H1 (cell line): ENCODE data around the gene SIX4. TPM values are rescaled to one million over a fixed set of nuclear protein-coding genes. Genes with fewer than 3 reads are reported as not detected.
A peak's percentile ranks its signal among the peaks of the same experiment; 100 is the strongest.

Experiments used
- CTCF ChIA-PET: fragments of 300-600 bp; sonication (Branson Sonifier 250); formaldehyde crosslinking; loops from one replicate; lab custom pipeline; 2021; ENCODE audit not compliant: partially characterized antibody; lab: Charles Lee
- POLR2A ChIA-PET: fragments of 300-600 bp; sonication (Branson Sonifier 250); formaldehyde crosslinking; loops from one replicate; lab custom pipeline; 2021; ENCODE audit warnings: inconsistent platforms; ENCODE audit not compliant: partially characterized antibody; lab: Charles Lee
- DNase-seq, 2 experiments: peaks; one replicate each; pipeline versions ENCODE4 v3.0.0 to v3.0.0-alpha.2; 2010 to 2022; ENCODE audit warnings: low spot score in 2 of 2, low read depth in 1 of 2, mixed read lengths in 1 of 2
- FAIRE-seq: peaks from 2 replicates; lab custom pipeline; 2011; peaks lifted over from hg19 to GRCh38; lab: Jason Lieb, UNC
- H2AFZ ChIP-seq: 2 replicates; pipeline ENCODE4 v1.8.1; 2012; ENCODE audit warnings: low read length, inconsistent platforms
- H2AK5ac ChIP-seq: 2 replicates; pipeline ENCODE4 v1.6.1; 2013; ENCODE audit warnings: low read depth, low read length
- H2BK120ac ChIP-seq: replicated peaks from 2 replicates; pipeline ENCODE3; 2013; ENCODE audit warnings: low read depth, low read length, inconsistent platforms
- H2BK12ac ChIP-seq: 2 replicates; pipeline ENCODE4 v1.6.1; 2013; ENCODE audit warnings: low read depth, low read length
- H2BK15ac ChIP-seq: 2 replicates; pipeline ENCODE4 v1.6.1; 2013; ENCODE audit warnings: low read length
- H2BK20ac ChIP-seq: 2 replicates; pipeline ENCODE4 v1.6.1; 2013; ENCODE audit warnings: low read length
- H2BK5ac ChIP-seq: 2 replicates; pipeline ENCODE4 v1.6.1; 2013; ENCODE audit warnings: low read depth, low read length
- H3K14ac ChIP-seq: 2 replicates; pipeline ENCODE4 v1.6.1; 2013; ENCODE audit warnings: inconsistent platforms; ENCODE audit not compliant: insufficient read length
- H3K18ac ChIP-seq: 2 replicates; pipeline ENCODE4 v1.6.1; 2013; ENCODE audit warnings: low read length; ENCODE audit errors: extremely low read depth
- H3K23ac ChIP-seq: 2 replicates; pipeline ENCODE4 v1.6.1; 2013; ENCODE audit warnings: inconsistent platforms; ENCODE audit not compliant: insufficient read length
- H3K23me2 ChIP-seq: 2 replicates; pipeline ENCODE4 v1.6.1; 2013; ENCODE audit warnings: low read depth, low read length
- H3K27ac ChIP-seq: 2 replicates; pipeline ENCODE4 v1.6.1; 2011; ENCODE audit warnings: low read depth, low read length, inconsistent platforms
- H3K27me3 ChIP-seq, 4 experiments: replicated peaks in 1 of 4; 1 replicate in 1 of 4; 2 replicates in 3 of 4; pipeline versions ENCODE4 v1.6.1 to v1.8.1; 2011 to 2013; ENCODE audit warnings: low read length in 3 of 4, mild to moderate bottlenecking in 3 of 4, inconsistent platforms in 2 of 4, mixed read lengths in 2 of 4, moderate library complexity in 1 of 4; ENCODE audit not compliant: control insufficient read depth in 3 of 4, insufficient read depth in 3 of 4; ENCODE audit errors: extremely low read depth in 1 of 4
- H3K36me3 ChIP-seq, 4 experiments: 2 replicates each; pipeline versions ENCODE4 v1.6.1 to v1.8.1; 2011 to 2013; ENCODE audit warnings: mild to moderate bottlenecking in 4 of 4, low read length in 3 of 4, moderate library complexity in 2 of 4, control low read depth in 1 of 4, inconsistent platforms in 1 of 4; ENCODE audit not compliant: insufficient read depth in 4 of 4, control insufficient read depth in 2 of 4
- H3K4ac ChIP-seq: replicated peaks from 2 replicates; pipeline ENCODE3; 2013; ENCODE audit warnings: low read length, low read depth, mixed read lengths, inconsistent platforms; ENCODE audit not compliant: insufficient read length
- H3K4me1 ChIP-seq, 4 experiments: replicated peaks in 1 of 4; 1 replicate in 1 of 4; 2 replicates in 3 of 4; pipeline versions ENCODE4 v1.6.1 to v1.8.1; 2011 to 2013; ENCODE audit warnings: low read length in 3 of 4, inconsistent platforms in 2 of 4, mixed read lengths in 1 of 4; ENCODE audit not compliant: insufficient read depth in 4 of 4, control insufficient read depth in 3 of 4
- H3K4me2 ChIP-seq, 2 experiments: 2 replicates each; pipeline versions ENCODE4 v1.6.1 to v1.8.1; 2011 to 2013; ENCODE audit warnings: low read depth in 2 of 2, low read length in 2 of 2, control low read depth in 1 of 2, inconsistent platforms in 1 of 2, mild to moderate bottlenecking in 1 of 2; ENCODE audit not compliant: insufficient read depth in 1 of 2
- H3K4me3 ChIP-seq, 4 experiments: fragments of 200-600, 300-600 bp in 1 of 4; sonication (generic), shearing (Covaris generic), sonication (Bioruptor Twin) in 1 of 4; 2 replicates each; pipeline versions ENCODE4 v1.5.1 to v1.8.1; 2011 to 2016; ENCODE audit warnings: low read length in 4 of 4, low read depth in 3 of 4, control low read depth in 2 of 4, inconsistent platforms in 2 of 4, mild to moderate bottlenecking in 2 of 4, mixed read lengths in 1 of 4, moderate library complexity in 1 of 4; ENCODE audit not compliant: insufficient read depth in 2 of 4; ENCODE audit errors: extremely low read depth in 1 of 4
- H3K56ac ChIP-seq: replicated peaks from 2 replicates; pipeline ENCODE3; 2013; ENCODE audit warnings: low read depth, mild to moderate bottlenecking, mixed read lengths, low read length, inconsistent platforms; ENCODE audit not compliant: insufficient read length
- H3K79me1 ChIP-seq: 2 replicates; pipeline ENCODE4 v1.6.1; 2013; ENCODE audit warnings: low read depth, low read length, control low read depth
- H3K79me2 ChIP-seq, 2 experiments: 2 replicates each; pipeline versions ENCODE4 v1.6.1 to v1.8.1; 2012 to 2013; ENCODE audit warnings: low read length in 2 of 2, mild to moderate bottlenecking in 2 of 2, inconsistent platforms in 1 of 2; ENCODE audit not compliant: insufficient read depth in 2 of 2, control insufficient read depth in 1 of 2
- H3K9ac ChIP-seq, 4 experiments: replicated peaks in 1 of 4; 1 replicate in 1 of 4; 2 replicates in 3 of 4; pipeline versions ENCODE4 v1.6.1 to v1.8.1; 2011 to 2013; ENCODE audit warnings: low read depth in 3 of 4, low read length in 3 of 4, control low read depth in 2 of 4, mild to moderate bottlenecking in 2 of 4, moderate library complexity in 2 of 4, inconsistent platforms in 1 of 4; ENCODE audit errors: extremely low read depth in 1 of 4
- H3K9me3 ChIP-seq, 2 experiments: 2 replicates each; pipeline versions ENCODE4 v1.6.1 to v1.8.1; 2012 to 2013; ENCODE audit warnings: mild to moderate bottlenecking in 2 of 2, moderate library complexity in 2 of 2, control low read depth in 1 of 2, inconsistent platforms in 1 of 2, low read depth in 1 of 2, low read length in 1 of 2, mixed read lengths in 1 of 2; ENCODE audit not compliant: insufficient read depth in 2 of 2
- H4K20me1 ChIP-seq, 2 experiments: replicated peaks in 1 of 2; 2 replicates each; pipeline versions ENCODE3 to v1.8.1; 2011 to 2013; ENCODE audit warnings: inconsistent platforms in 2 of 2, low read length in 2 of 2, mild to moderate bottlenecking in 1 of 2; ENCODE audit not compliant: insufficient read depth in 2 of 2, control insufficient read depth in 1 of 2
- H4K5ac ChIP-seq: 2 replicates; pipeline ENCODE4 v1.6.1; 2013; ENCODE audit warnings: low read length, low read depth, mixed read lengths, inconsistent platforms; ENCODE audit not compliant: insufficient read length
- H4K8ac ChIP-seq: 2 replicates; pipeline ENCODE4 v1.8.0; 2013; ENCODE audit warnings: mild to moderate bottlenecking, moderate library complexity, low read length, inconsistent platforms; ENCODE audit not compliant: insufficient read depth; ENCODE audit errors: extremely low read depth
- H4K91ac ChIP-seq: replicated peaks from 2 replicates; pipeline ENCODE3; 2013; ENCODE audit warnings: low read length, mixed read lengths, inconsistent platforms; ENCODE audit not compliant: insufficient read length
- BACH1 ChIP-seq: IDR thresholded peaks from 2 replicates; pipeline ENCODE4 v1.6.1; 2012; ENCODE audit warnings: low read length, improper control_type of control experiment
- CHD1 ChIP-seq: IDR thresholded peaks from 2 replicates; pipeline ENCODE4 v1.6.1; 2012; ENCODE audit warnings: low read depth, low read length, improper control_type of control experiment
- CHD2 ChIP-seq: IDR thresholded peaks from 2 replicates; pipeline ENCODE4 v1.6.1; 2012; ENCODE audit warnings: low read length, improper control_type of control experiment
- CTBP2 ChIP-seq: IDR thresholded peaks from 2 replicates; pipeline ENCODE4 v1.7.0; 2011; ENCODE audit warnings: borderline replicate concordance, mild to moderate bottlenecking, moderate library complexity, mixed read lengths, low read length; ENCODE audit not compliant: insufficient read depth, insufficient read length
- RNF2 ChIP-seq: fragments of 200-900, 300-1000 bp; sonication (generic); IDR thresholded peaks from 2 replicates; pipeline ENCODE4 v1.7.1; 2016; ENCODE audit warnings: borderline replicate concordance, low read depth, mild to moderate bottlenecking, antibody characterized with exemption, low read length; ENCODE audit not compliant: poor library complexity, severe bottlenecking; ENCODE audit errors: missing control alignments
- SIN3A ChIP-seq, 2 experiments: IDR thresholded peaks in 1 of 2; conservative IDR thresholded peaks in 1 of 2; 2 replicates each; pipeline ENCODE4 v1.6.1; 2011 to 2012; ENCODE audit warnings: low read length in 2 of 2, improper control_type of control experiment in 1 of 2, low read depth in 1 of 2, mild to moderate bottlenecking in 1 of 2
- WGBS, 2 experiments: shearing (Covaris generic) in 1 of 2; methylation state at CpG; one replicate each; pipeline versions ENCODE4 v1.1.6 to v1.1.7; 2013 to 2015; ENCODE audit warnings: low lambda C conversion rate in 2 of 2, mixed read lengths in 2 of 2, inconsistent platforms in 1 of 2, low coverage in 1 of 2, missing lambda C conversion rate in 1 of 2; ENCODE audit not compliant: insufficient replicate concordance in 2 of 2, insufficient coverage in 1 of 2, insufficient read length in 1 of 2; ENCODE audit errors: extremely low coverage in 1 of 2, missing lambda C conversion rate in 1 of 2; 5-methylcytosine and 5-hydroxymethylcytosine counted together
- long read RNA-seq, 2 experiments: library from RNA in 1 of 2; library from capped mRNA in 1 of 2; stranded (forward); transcript quantifications; one replicate each; pipeline ENCODE4 v2.0.0, GENCODE V29; 2021; ENCODE audit warnings: inconsistent platforms in 1 of 2
- polyA minus RNA-seq, 3 experiments: library from RNA; depleted of rRNA, polyadenylated mRNA; stranded (reverse); fragments of >200 nt; gene quantifications; 1 replicate in 2 of 3; 2 replicates in 1 of 3; pipeline ENCODE4 v1.2.3, GENCODE V29; 2011
- polyA plus RNA-seq, 7 experiments: library from polyadenylated mRNA; depleted of rRNA in 3 of 7; stranded (reverse) in 5 of 7; unstranded in 2 of 7; fragments of >200 nt in 5 of 7; fragments of 200-250 nt in 2 of 7; gene quantifications; 1 replicate in 5 of 7; 2 replicates in 1 of 7; 4 replicates in 1 of 7; pipeline versions ENCODE4 v1.2.1 to v1.2.3, GENCODE V29; 2011 to 2013; ENCODE audit warnings: missing spikeins in 2 of 7, mixed read lengths in 2 of 7
- total RNA-seq: library from RNA; stranded (reverse); fragmentation: NEBNext Ultra II Directional; extraction: Animal tissue kit (Norgen Biotek cat#: 25700); gene quantifications from 2 replicates; pipeline ENCODE4 v1.2.1, GENCODE V29; 2021
- TF ChIP-seq, protein P1 (sequence below): IDR thresholded peaks from 2 replicates; pipeline ENCODE4 v1.6.1; 2012; ENCODE audit warnings: inconsistent platforms

The SIX4 gene
- total RNA-seq (37.7 and 38.9 TPM in 2 replicates), polyA plus RNA-seq (2011; rRNA removed) (9.0 and 9.6 TPM in 2 replicates), polyA minus RNA-seq (2011; rRNA and poly(A)+ RNA removed) (37.2 and 40.3 TPM in 2 replicates)
- 8.9 TPM for polyA plus RNA-seq (2011; cell fraction: cytosol; rRNA removed)
- polyA plus RNA-seq (2011; cell fraction: nucleus; rRNA removed): 14.0 TPM
- polyA plus RNA-seq (2012, experiment 1 of 2): 11.6 to 17.5 TPM (median 13.5 TPM) in 4 replicates
- 2.0 TPM for polyA plus RNA-seq (2012, experiment 2 of 2)
- 14.5 TPM for polyA plus RNA-seq (2013, experiment 1 of 2)
- 13.8 TPM for polyA plus RNA-seq (2013, experiment 2 of 2)
- 20.2 TPM for polyA minus RNA-seq (2011; cell fraction: cytosol; rRNA and poly(A)+ RNA removed)
- 18.5 TPM for polyA minus RNA-seq (2011; cell fraction: nucleus; rRNA and poly(A)+ RNA removed)
- long read RNA-seq, experiment 1, partial matches to known transcripts: 2 of 19 reads
- long read RNA-seq, experiment 1, other reads (novel, unspliced or antisense): 17 of 19 reads
- long read RNA-seq, experiment 2: 0 reads

DNA sequence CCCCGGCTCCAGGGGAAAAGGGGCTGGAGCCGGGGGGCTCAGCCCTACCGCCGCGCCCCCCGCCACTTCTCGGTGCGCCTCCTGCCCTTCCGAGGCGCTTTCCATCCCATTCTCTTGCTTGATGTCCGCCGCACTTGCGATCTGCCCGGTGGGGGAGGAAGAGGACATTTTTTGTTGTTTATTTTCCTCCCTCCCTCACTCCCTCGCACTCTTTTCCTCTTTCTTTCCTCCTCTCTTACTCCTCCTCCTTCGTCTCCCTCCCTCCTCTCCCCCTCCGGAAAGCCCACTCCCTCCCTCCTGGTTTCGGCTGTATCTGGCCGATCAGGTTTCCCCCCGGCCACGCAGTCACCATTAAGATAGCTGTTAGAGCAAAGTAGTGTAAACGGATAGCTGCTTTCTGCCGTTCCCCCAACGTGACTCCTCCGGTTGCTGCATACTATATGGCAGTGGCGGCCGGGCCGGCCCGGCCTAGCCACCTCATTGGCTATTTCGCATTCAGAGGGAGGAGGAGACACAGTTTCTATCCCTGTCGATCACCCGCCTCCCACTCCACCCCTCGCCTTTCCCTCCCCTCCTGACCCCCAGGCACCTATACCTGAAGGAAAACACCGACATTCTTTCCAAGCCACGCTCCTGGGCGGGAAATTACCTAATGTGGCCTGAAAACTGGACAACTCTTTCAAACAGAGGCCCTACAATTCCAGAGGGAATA, at the start of gene SIX4:
Gene SIX4 (minus strand): TSS at position 445 of the 712 bp plus-strand sequence. CDS start 277 bp downstream, at position 168.
- peak; percentile 77 to 78 for DNase-seq
- Histone ChIP-seq H2AFZ (peak within 1 kb of the TSS; percentile 9; the same call in 1 of the 2 replicates), H3K79me2 (peaks cover 7 to 35% of the 10 kb centered on the region in 2 experiments), H4K5ac (peak within 1 kb of the TSS; percentile 68), H3K4me3 (peak within 1 kb of the TSS; percentile 76 to 99 (median 90)), H3K9me3 (no peaks in the 10 kb centered on the region), H4K8ac (peak within 1 kb of the TSS; percentile 97), H3K4me2 (peak within 1 kb of the TSS; percentile 87 to 96), H4K20me1 (peaks cover 16% of the 10 kb centered on the region in 2 experiments), H3K56ac (peak within 1 kb of the TSS; percentile 62), H2BK5ac (peak within 1 kb of the TSS; percentile 95), H2BK120ac (no peak within 1 kb of the TSS), H3K14ac (no peak within 1 kb of the TSS), H3K27ac (peak within 1 kb of the TSS; percentile 49), H4K91ac (peak within 1 kb of the TSS; percentile 83), H3K18ac (peak within 1 kb of the TSS; percentile 90), H3K27me3 (no peaks in the 10 kb centered on the region), H3K23ac (no peak within 1 kb of the TSS), H3K4ac (peak within 1 kb of the TSS; percentile 73), H2BK12ac (peak within 1 kb of the TSS; percentile 87; the same call in 1 of the 2 replicates), H3K36me3 (peaks cover 7 to 12% (median 9%) of the 10 kb centered on the region in 4 experiments), H3K9ac (peak within 1 kb of the TSS; percentile 76 to 93 (median 81)), H2BK20ac (no peak within 1 kb of the TSS; the same call in 1 of the 2 replicates), H2AK5ac (no peak within 1 kb of the TSS; the same call in 1 of the 2 replicates), H2BK15ac (peak within 1 kb of the TSS; percentile 46; the same call in 1 of the 2 replicates), H3K79me1 (peaks cover 13% of the 10 kb centered on the region), H3K23me2 (peaks cover 13% of the 10 kb centered on the region; the same call in 1 of the 2 replicates), H3K4me1 (peaks cover 2 to 7% (median 5%) of the 10 kb centered on the region in 4 experiments; a peak in 6 of 7 replicates)
- POLR2A ChIA-PET: interaction anchor here (0.6 to 3.2 kb wide), 8 partner anchors 9 to 255 kb away, joined by 3 to 21 read pairs (median 4); partner anchors contain the start of gene MNAT1
- WGBS, 2 experiments: 2% methylated on average over 17 of the region's 36 CpGs; no CpG with 5 or more reads in 1 of the 2 experiments
- FAIRE-seq: peak; percentile 96
- CTCF ChIA-PET: interaction anchor here (1.3 kb wide), 1 partner anchor 99 kb away, joined by 3 read pairs; no protein-coding TSS in a partner anchor
- 0 out of 2 replicates have a peak, but pooled peaks have one; percentile 35 for TF ChIP-seq BACH1
- TF ChIP-seq CTBP2: peak; percentile 80
- TF ChIP-seq RNF2: no peak
- no peak; the same call in 1 of the 2 replicates for TF ChIP-seq CHD2
- TF ChIP-seq SIN3A (conservative IDR thresholded peaks at IDR 0.05 in 1 of 2, IDR thresholded peaks at IDR 0.05 in 1 of 2; ENCODE audit: low read depth in 1 of 2, low read length in 2 of 2): peak; percentile 46 to 79; a peak in 1 of 4 replicates
- TF ChIP-seq CHD1: no peak; the same call in 1 of the 2 replicates
- TF ChIP-seq, protein P1, sequence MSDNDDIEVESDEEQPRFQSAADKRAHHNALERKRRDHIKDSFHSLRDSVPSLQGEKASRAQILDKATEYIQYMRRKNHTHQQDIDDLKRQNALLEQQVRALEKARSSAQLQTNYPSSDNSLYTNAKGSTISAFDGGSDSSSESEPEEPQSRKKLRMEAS: peak; percentile 19; the same call in 1 of the 2 replicates
